Mucosa of gallbladder (tissue), 1 donor: ENCODE results near the gene WWC2. TPM values are rescaled to one million over a fixed set of nuclear protein-coding genes. Genes with fewer than 3 reads are reported as not detected.

Source experiments
- DNase-seq: peaks from one replicate; pipeline ENCODE4 v3.0.0-alpha.2; 2020; ENCODE audit warnings: low spot score
- total RNA-seq: library from RNA; stranded (reverse); gene quantifications from one replicate; pipeline ENCODE4 v1.2.1, GENCODE V29; 2021
- donor health status: DM: no; HTN: no; CAD: no.

Gene WWC2
- 27.1 TPM for total RNA-seq

DNA sequence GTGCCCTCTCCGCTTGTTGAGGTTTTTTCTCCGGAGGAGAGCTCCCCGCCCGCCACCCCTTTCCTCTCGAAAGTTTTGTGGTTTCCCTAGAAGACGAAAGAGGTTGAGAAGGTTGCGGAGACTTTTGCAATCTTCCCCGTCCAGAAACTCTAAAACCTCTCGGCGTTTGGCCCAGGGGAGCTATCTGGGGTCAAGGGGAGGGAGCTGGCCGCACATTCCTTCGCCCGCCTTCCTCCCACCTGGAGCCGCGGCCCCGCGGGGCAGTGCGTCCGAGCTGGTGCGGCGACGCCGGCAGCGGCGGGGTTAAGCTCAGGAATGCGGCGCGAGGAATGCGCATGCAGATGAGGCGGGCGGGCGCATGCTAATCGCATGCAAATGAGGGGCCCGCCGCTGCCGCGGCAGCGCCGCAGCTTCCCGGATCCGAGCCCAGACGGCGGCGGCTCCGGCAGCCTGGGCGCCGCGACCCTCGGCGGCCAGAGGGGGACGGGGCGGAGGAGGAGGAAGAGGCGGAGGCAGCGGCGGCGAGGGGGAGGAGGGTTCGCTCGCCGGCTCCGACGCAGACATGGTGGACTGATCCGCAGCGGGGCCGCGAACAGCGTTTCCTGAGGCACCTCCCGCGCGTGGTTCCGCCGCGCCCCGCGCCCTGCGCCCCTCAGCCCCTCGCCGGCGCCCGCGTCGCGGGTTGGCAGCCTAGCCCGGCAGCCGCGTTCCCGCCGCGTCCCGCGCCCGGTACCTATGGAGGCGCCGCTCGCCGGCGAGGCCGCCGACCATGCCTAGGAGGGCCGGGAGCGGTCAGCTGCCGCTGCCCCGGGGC, at the start of gene WWC2:
TSS of gene WWC2 (plus strand) at position 535 of the 814 bp plus-strand sequence. CDS start at position 770, 235 bp downstream.
- peak; percentile 88 for DNase-seq

- no peak for DNase-seq
Measured at GRCh38 chr4:183053681-183054080, 45.4 kb upstream of the WWC2 start.

DNA sequence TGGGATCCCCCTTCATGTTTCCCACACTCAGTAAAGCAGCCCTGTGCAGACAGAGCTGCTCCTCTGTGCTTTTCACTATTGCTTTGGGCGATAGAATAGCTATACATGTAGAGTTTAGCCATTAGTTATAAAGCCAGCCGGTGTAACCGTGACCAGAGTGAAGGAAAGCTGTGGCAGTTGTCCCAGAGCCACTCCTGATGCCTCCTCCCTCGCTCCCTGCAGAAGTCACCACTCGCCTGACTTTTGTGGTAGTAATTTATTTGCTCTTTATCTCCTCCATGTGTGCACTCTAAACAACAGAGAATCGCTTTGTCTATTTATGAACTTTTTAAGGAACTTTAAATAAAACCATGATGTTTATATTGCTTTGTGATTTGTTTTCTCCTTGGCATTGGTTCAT, 41.8 kb upstream of the WWC2 start:
- no peak for DNase-seq

GRCh38 chr4:183059797-183060196, 39.3 kb upstream of the WWC2 start:
- no peak for DNase-seq

DNA sequence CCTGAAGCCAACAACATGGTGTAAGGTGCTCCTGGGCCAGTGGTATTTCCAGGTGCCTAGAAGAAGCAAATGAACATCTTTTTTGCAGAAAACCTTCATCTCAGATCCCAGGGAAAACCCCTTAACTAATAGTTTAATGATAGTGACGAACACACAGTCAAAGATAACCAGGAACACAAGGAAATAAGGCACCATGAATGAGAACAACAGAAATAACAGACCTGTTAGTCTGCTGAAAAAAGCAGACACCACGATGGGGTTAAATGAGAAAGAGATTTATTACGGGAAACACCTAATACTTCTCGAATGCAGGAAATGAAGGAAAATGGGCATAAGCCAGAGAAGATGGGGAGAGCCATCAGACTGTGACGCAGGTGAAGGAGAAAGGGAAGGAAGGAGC, 30.6 kb upstream of the WWC2 start:
- DNase-seq = no peak

DNA sequence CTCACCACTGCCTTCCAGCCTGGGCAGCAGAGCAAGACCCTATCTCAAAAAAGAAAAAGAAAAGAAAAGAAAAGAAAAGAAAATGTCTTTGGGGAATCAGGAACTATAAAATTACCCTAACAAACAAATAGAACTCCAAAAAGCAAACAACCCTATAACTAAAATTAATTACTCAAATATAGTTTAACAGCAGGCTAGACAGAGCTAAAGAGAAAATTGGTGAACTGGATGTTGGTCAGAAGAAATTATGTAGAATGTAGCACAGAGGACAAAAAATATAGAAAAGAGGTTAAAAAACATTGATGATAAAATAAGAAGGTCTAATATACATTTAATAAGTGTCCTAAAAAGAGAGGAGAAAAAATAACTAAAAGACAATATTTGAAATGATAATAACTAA, 27.8 kb upstream of the WWC2 start:
- DNase-seq = no peak

GRCh38 chr4:183072176-183072575, 26.9 kb upstream of the WWC2 start:
- no peak for DNase-seq

- DNase-seq = no peak
Measured at GRCh38 chr4:183073838-183074145, 25.3 kb upstream of the WWC2 start.

DNA sequence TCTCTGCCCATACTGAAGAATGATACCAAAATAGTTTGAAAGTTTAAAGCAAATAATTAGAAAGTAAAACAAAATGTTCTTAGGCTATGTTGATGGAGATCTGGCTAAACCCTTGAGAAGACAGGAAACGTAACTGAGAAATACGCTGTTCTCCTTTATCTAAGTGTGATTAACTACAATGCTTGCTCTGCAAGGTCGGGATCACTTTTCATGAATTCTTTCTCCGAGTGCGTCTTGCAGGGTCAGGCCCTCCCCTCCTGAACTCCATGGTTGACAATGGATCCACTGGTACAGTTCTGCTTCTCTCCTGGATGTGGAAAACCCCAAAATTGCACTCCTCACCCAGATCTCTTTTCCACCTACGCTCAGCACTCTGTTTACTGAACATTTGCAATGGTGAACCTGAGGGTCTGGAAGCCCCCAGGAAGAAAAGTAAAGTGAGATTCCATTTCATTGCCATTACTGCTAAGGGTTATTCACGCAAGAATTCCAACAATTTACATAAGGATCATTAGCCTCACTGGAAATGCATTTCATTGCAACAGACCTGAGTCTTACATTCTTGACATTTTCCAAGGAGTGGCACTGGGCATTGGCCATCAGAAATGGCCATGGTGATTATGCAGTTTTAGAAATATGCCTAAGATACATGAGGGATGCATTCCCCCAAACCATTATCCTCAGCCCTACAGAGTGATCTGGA, 24.6 kb upstream of the WWC2 start:
- DNase-seq = no peak

DNA sequence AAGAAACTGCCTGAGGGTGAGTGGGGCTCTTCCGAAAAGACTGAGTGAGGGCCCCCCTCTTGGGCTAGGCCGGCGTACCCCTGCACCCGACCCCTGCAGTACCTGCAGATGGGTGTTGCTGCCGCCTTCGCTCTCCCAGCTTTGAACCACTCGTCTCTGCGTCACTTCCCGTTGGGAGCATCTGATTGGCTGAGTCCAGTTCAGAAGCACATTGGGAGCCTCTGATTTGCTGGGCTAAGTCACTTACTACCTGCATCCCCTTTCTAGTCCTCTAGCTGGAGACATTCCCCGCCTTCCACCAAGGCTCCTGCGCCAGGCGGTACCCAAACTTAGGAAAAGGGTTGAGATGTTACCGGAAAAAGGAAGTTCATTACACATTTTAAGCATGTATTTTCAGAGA, 20.4 kb upstream of the WWC2 start:
- no peak for DNase-seq

- DNase-seq = no peak
Measured at GRCh38 chr4:183080372-183081115, 18.5 kb upstream of the WWC2 start.

DNA sequence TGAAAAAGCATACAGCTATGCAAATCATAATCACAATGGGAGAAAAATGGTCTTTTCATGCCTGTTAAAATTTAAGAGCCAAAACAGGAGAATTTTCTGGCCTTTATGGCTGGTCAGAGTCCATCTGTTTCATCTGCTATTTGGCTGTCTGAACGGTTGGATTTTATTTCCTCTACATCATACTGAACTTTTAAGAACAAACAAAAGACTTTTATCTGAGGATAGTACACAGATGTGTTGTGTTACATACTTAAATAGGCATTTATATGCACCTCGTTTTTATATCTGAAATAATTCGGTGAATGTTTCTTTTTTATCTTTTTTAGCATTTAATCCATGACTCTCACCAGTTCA, 18.0 kb upstream of the WWC2 start:
- DNase-seq = no peak

DNA sequence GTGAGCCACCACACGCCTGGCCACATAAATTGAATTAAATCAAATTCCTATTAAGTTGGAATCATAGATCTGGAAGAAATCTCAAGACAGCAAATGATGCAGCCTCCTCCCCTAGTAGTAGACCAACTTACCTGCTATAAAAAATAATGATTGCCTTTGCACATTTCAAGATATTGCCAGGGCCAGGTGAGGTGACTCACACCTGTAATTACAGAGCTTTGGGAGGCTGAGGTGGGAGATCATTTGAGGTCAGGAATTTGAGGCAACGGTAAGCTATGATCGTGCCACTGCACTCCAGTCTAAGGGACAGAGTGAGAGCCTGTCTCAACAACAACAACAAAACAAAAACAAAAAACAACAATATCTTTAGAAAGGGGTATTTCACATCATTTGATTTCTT, 17.0 kb upstream of the WWC2 start:
- no peak for DNase-seq

DNA sequence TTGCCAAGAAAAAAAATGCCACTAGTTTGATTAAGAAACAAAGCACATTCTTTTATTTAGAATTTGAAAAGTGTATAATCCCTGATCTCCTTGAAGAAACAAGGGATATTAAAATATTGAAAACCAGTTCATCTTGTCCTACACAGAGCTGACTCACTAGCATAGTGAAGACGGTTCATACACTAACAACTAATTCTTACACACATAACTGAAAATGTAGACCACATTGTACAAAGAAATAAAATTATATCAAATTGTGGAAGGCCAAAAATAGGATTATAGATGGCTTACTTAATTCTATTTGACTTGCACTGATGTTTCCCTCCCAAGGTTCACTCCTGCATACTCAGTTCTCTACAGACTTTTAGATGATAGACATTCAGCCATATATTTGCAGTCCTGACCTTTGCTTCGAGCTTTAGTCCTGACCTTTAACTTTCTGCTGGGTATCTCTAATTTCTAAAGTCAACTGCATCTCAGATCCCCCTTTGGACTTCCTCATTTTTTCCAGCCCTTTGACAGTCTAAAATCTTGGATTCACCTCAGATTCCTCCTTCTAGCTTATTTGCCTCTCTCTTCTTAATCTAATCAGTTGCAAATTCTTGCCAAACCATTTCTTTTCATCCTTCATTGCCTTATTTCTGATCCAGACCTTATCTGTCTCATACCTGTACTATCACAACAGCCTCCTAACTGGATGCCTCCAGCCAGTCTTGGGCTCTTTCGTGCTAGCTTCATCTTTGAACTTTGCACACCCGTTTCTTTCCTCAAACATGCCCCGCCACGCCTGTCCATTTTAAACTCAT, 4.5 kb upstream of the WWC2 start:
- no peak for DNase-seq

DNA sequence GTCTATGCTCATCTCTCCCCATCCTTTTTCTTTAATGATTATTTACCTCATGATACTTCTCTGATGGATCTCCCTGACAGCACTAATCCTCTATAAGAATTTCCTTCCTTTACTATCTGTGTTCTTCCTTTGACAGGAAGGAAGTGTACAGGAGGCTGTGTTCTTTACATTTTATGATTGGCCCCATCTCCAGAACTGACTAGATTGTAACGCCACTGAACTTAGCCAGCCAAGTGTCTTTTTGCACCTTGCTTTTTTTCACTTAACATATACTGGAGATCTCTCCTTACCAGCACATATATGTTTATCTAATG, 3.9 kb upstream of the WWC2 start:
- DNase-seq = no peak

- no peak for DNase-seq
Measured at GRCh38 chr4:183096276-183096965, 2.6 kb upstream of the WWC2 start.

- DNase-seq = no peak
Measured at GRCh38 chr4:183097231-183098018, 1.6 kb upstream of the WWC2 start.

- peak; percentile 21 for DNase-seq
Measured at GRCh38 chr4:183098019-183098722, 886 bp upstream of the WWC2 start.

GRCh38 chr4:183099537-183100297, 660 bp downstream of the WWC2 start:
- no peak for DNase-seq

DNA sequence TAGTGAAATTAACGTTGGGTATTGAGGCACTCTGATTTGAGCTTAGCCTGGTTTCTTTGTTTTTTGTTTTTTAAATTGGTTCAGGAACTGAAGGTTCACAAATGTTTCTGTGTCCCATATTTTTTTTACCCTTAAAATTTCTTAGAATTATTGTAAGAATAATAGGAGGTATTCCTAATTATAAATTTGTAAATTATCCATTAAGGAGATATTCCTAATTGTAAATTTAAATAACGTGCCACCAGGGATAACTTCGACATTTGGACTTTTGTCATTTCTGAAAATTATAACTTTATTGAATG, 1.2 kb downstream of the WWC2 start:
- no peak for DNase-seq
